Skeletal muscle tissue (tissue), 4 donors: ENCODE results near the gene PRX. TPM values are rescaled to one million over a fixed set of nuclear protein-coding genes. Genes with fewer than 3 reads are reported as not detected.
A peak's percentile ranks its signal among the peaks of the same experiment; 100 is the strongest.

Experiments used
- H3K27ac ChIP-seq: one replicate; pipeline ENCODE4 v1.7.0; 2013; ENCODE audit warnings: mild to moderate bottlenecking, low read depth, low read length, inconsistent platforms
- H3K27me3 ChIP-seq, 3 donors: one replicate each; pipeline ENCODE4 v1.7.0; 2013; ENCODE audit warnings: low read length in 3 of 3; ENCODE audit not compliant: control insufficient read depth in 3 of 3, insufficient read depth in 3 of 3
- H3K36me3 ChIP-seq, 3 donors: one replicate each; pipeline ENCODE4 v1.7.0; 2013; ENCODE audit warnings: low read length in 3 of 3; ENCODE audit not compliant: control insufficient read depth in 3 of 3, insufficient read depth in 3 of 3
- H3K4me1 ChIP-seq, 3 donors: one replicate each; pipeline ENCODE4 v1.7.0; 2013; ENCODE audit warnings: low read length in 3 of 3, mild to moderate bottlenecking in 3 of 3; ENCODE audit not compliant: control insufficient read depth in 3 of 3, insufficient read depth in 3 of 3
- H3K4me3 ChIP-seq, 3 donors: one replicate each; pipeline ENCODE4 v1.7.0; 2013; ENCODE audit warnings: low read length in 3 of 3
- H3K9ac ChIP-seq, 3 donors: one replicate each; pipeline ENCODE4 v1.7.0; 2013; ENCODE audit warnings: low read length in 3 of 3, mild to moderate bottlenecking in 3 of 3, moderate library complexity in 2 of 3, low read depth in 1 of 3
- H3K9me3 ChIP-seq, 3 donors: one replicate each; pipeline ENCODE4 v1.7.0; 2013; ENCODE audit warnings: low read length in 3 of 3; ENCODE audit not compliant: control insufficient read depth in 3 of 3
- total RNA-seq: library from RNA; depleted of rRNA; stranded (reverse); fragments of >200 nt; gene quantifications from one replicate; pipeline ENCODE4 v1.2.3, GENCODE V29; 2014
- donor health status: Osteomylitis.

PRX gene
- total RNA-seq, 1 donor from 2014 or later, result 8.4 TPM

- Histone ChIP-seq H3K27me3 (no peaks in the 10 kb centered on the region), H3K9ac (no peak overlapping the region), H3K9me3 (no peaks in the 10 kb centered on the region), H3K36me3 (peaks cover 0 to 4% (median 0%) of the 10 kb centered on the region in 3 donors), H3K4me1 (peaks cover 0 to 13% (median 2%) of the 10 kb centered on the region in 3 donors), H3K4me3 (no peak overlapping the region), H3K27ac (no peak overlapping the region)
These were observed 54.4 kb downstream of the PRX start for GRCh38 chr19:40358773-40359172.

GRCh38 chr19:40357640-40358039 is 55.5 kb downstream of the PRX start:
- H3K36me3 ChIP-seq, result peaks cover 0 to 4% (median 0%) of the 10 kb centered on the region in 3 donors
- H3K27me3 ChIP-seq, result no peaks in the 10 kb centered on the region
- no peak overlapping the region for H3K27ac ChIP-seq
- no peak overlapping the region for H3K9ac ChIP-seq
- H3K4me3 ChIP-seq, result no peak overlapping the region
- H3K9me3 ChIP-seq, result no peaks in the 10 kb centered on the region
- H3K4me1 ChIP-seq, result peaks cover 0 to 13% (median 2%) of the 10 kb centered on the region in 3 donors

GRCh38 chr19:40356681-40357595 is 56.2 kb downstream of the PRX start:
- H3K27ac ChIP-seq, result no peak overlapping the region
- peaks cover 0 to 13% (median 2%) of the 10 kb centered on the region in 3 donors for H3K4me1 ChIP-seq
- no peaks in the 10 kb centered on the region for H3K9me3 ChIP-seq
- no peak overlapping the region for H3K9ac ChIP-seq
- no peaks in the 10 kb centered on the region for H3K27me3 ChIP-seq
- H3K36me3 ChIP-seq, result peaks cover 0 to 4% (median 0%) of the 10 kb centered on the region in 3 donors
- no peak overlapping the region for H3K4me3 ChIP-seq

- peaks cover 0 to 4% (median 0%) of the 10 kb centered on the region in 3 donors for H3K36me3 ChIP-seq
These were observed 57.0 kb downstream of the PRX start for GRCh38 chr19:40355975-40356680.

GRCh38 chr19:40348961-40349507 is 64.1 kb downstream of the PRX start:
- Histone ChIP-seq H3K4me3 (peak overlapping the region; percentile 75 to 97 (median 95)), H3K9ac (peak overlapping the region; percentile 87 to 90 (median 89)), H3K27ac (peak overlapping the region; percentile 73), H3K27me3 (no peaks in the 10 kb centered on the region), H3K4me1 (peaks cover 7 to 28% (median 15%) of the 10 kb centered on the region in 3 donors), H3K9me3 (no peaks in the 10 kb centered on the region), H3K36me3 (no peaks in the 10 kb centered on the region)

More at GRCh38 chr19:40355975-40356680, 57.0 kb downstream of the PRX start:
- Histone ChIP-seq H3K9ac (peak overlapping the region in 1 of 3 donors; percentile 30), H3K4me3 (no peak overlapping the region), H3K4me1 (peaks cover 0 to 13% (median 2%) of the 10 kb centered on the region in 3 donors), H3K27me3 (no peaks in the 10 kb centered on the region), H3K27ac (no peak overlapping the region), H3K9me3 (no peaks in the 10 kb centered on the region)

- Histone ChIP-seq H3K27me3 (no peaks in the 10 kb centered on the region), H3K4me3 (peak within 1 kb of the TSS; percentile 87 to 97 (median 95)), H3K4me1 (peaks cover 7 to 31% (median 17%) of the 10 kb centered on the region in 3 donors), H3K27ac (peak within 1 kb of the TSS; percentile 87), H3K9me3 (no peaks in the 10 kb centered on the region), H3K9ac (peak within 1 kb of the TSS; percentile 87 to 90 (median 89)), H3K36me3 (no peaks in the 10 kb centered on the region)
These were observed 64.9 kb downstream of the PRX start, which contains the start of the genes C19orf47 and PLD3 for GRCh38 chr19:40348125-40348913. Gene C19orf47, minus strand, starts transcription at chr19:40348397. Its CDS starts 6,540 bp downstream, at chr19:40341857. Gene PLD3, plus strand, starts transcription at chr19:40348695. Its CDS starts 17,789 bp downstream, at chr19:40366484.

GRCh38 chr19:40344422-40344821 is 68.8 kb downstream of the PRX start:
- Histone ChIP-seq H3K27ac (no peak overlapping the region), H3K9ac (no peak overlapping the region), H3K36me3 (peaks cover 0 to 2% (median 0%) of the 10 kb centered on the region in 3 donors), H3K4me3 (no peak overlapping the region), H3K9me3 (no peaks in the 10 kb centered on the region), H3K27me3 (no peaks in the 10 kb centered on the region), H3K4me1 (peaks cover 18 to 50% (median 36%) of the 10 kb centered on the region in 3 donors)
